Measurements from ENCODE around the gene CHN2. TPM values are rescaled to one million over a fixed set of nuclear protein-coding genes. Genes with fewer than 3 reads are reported as not detected.

The CHN2 gene
- total RNA-seq, 1 donor from 2014 or later, result 8.0 TPM

DNA sequence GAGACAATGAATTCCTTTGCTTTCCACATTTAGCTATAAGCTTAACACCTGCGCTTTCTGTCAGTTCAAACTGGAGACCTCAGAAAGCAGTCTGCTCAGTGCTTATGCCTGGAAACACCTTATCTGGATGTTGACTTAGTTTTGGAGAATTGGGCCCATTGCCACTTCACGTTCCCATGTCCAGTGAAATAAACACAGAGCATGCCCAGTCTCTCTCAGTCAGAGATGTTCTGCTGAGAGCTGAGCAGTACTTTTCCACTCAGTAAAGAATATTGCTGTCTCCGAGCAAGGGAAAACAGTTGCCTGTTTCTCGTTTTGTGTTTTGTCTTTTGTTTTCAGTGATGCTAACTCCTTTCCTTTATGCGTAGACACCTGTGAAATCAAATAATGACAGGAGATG, 285.9 kb downstream of the CHN2 start:
- peak overlapping the region; percentile 41 for H3K27ac Mint-ChIP-seq
- H3K4me3 Mint-ChIP-seq, result peak overlapping the region; percentile 26
- H3K36me3 Mint-ChIP-seq, result no peaks in the 10 kb centered on the region
- H3K9me3 Mint-ChIP-seq, result no peaks in the 10 kb centered on the region
- H3K27me3 Mint-ChIP-seq (ENCODE audit: low read depth), result no peaks in the 10 kb centered on the region
- TF ChIP-seq, protein P1, sequence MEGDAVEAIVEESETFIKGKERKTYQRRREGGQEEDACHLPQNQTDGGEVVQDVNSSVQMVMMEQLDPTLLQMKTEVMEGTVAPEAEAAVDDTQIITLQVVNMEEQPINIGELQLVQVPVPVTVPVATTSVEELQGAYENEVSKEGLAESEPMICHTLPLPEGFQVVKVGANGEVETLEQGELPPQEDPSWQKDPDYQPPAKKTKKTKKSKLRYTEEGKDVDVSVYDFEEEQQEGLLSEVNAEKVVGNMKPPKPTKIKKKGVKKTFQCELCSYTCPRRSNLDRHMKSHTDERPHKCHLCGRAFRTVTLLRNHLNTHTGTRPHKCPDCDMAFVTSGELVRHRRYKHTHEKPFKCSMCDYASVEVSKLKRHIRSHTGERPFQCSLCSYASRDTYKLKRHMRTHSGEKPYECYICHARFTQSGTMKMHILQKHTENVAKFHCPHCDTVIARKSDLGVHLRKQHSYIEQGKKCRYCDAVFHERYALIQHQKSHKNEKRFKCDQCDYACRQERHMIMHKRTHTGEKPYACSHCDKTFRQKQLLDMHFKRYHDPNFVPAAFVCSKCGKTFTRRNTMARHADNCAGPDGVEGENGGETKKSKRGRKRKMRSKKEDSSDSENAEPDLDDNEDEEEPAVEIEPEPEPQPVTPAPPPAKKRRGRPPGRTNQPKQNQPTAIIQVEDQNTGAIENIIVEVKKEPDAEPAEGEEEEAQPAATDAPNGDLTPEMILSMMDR (IDR thresholded peaks at IDR 0.05; ENCODE audit: unreplicated experiment), result no peak
- no peak for DNase-seq (ENCODE audit: low spot score in 2 of 2, unreplicated experiment in 2 of 2)
- H3K4me1 Mint-ChIP-seq, result peaks cover 60% of the 10 kb centered on the region

DNA sequence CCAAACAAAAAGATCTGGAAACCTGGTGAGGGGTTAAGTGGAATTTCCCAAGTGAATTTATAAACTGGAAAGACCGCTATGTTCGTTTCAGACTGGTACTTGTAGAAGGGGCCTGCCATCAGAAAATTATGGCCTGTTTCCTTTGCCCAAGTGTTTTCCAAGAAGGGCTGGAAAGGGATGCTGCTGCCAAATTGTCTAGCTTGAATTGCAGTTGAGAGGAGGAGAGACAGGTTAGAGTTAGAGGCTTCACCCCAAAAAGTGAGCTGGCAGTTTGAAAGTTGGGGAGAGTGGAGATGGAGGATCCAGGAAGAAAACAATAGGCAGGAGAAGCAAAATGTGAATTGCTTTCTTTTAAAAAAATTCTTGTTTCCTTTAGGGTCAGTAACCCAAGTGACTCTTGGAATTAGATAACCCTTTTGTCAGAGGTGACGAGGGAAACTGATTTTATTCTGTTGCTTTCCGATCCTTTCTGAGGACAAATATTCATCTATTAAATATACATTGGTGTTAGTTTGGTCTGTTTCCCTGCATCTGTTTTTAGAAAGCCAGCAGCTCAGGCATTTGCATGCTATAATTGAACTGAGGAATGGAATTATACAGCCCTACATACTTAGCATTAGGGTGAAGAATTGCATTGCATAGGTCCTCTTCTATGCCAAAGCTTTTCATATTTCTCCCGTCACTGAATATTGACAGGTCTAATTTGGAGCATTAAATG, 286.5 kb downstream of the CHN2 start:
- H3K4me1 Mint-ChIP-seq, result peaks cover 66% of the 10 kb centered on the region
- H3K9me3 Mint-ChIP-seq, result no peaks in the 10 kb centered on the region
- no peak for DNase-seq (ENCODE audit: low spot score in 2 of 2, unreplicated experiment in 2 of 2)
- TF ChIP-seq, protein P1 (IDR thresholded peaks at IDR 0.05; ENCODE audit: unreplicated experiment), result no peak
- no peaks in the 10 kb centered on the region for H3K36me3 Mint-ChIP-seq
- no peak overlapping the region for H3K4me3 Mint-ChIP-seq
- H3K27me3 Mint-ChIP-seq (ENCODE audit: low read depth), result no peaks in the 10 kb centered on the region
- H3K27ac Mint-ChIP-seq, result no peak overlapping the region

DNA sequence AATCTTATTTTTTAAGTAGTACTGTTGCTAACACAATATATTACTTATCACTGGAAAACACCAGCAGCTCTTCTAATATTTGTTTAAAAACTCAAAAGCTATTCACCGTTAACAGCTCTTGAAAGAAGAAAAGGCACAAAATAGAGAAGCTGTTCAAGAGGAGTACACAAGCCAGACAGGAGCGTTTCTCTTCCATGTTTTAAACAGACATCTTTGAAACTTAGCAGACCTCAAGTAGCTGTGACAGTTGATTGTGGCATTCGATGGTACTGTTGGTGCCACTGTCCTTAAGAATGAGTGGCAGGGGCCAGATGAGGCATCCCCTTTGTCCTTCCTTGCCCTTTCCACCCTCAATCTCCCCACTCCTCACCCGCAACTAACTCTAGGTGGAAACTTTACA, 287.5 kb downstream of the CHN2 start:
- Mint-ChIP-seq H3K9me3 (no peaks in the 10 kb centered on the region), H3K27ac (peak overlapping the region; percentile 9), H3K27me3 (ENCODE audit: low read depth) (no peaks in the 10 kb centered on the region), H3K36me3 (no peaks in the 10 kb centered on the region), H3K4me1 (peaks cover 72% of the 10 kb centered on the region), H3K4me3 (no peak overlapping the region)
- DNase-seq (ENCODE audit: low spot score in 2 of 2, unreplicated experiment in 2 of 2), result no peak
- TF ChIP-seq, protein P1 (IDR thresholded peaks at IDR 0.05; ENCODE audit: unreplicated experiment), result no peak

DNA sequence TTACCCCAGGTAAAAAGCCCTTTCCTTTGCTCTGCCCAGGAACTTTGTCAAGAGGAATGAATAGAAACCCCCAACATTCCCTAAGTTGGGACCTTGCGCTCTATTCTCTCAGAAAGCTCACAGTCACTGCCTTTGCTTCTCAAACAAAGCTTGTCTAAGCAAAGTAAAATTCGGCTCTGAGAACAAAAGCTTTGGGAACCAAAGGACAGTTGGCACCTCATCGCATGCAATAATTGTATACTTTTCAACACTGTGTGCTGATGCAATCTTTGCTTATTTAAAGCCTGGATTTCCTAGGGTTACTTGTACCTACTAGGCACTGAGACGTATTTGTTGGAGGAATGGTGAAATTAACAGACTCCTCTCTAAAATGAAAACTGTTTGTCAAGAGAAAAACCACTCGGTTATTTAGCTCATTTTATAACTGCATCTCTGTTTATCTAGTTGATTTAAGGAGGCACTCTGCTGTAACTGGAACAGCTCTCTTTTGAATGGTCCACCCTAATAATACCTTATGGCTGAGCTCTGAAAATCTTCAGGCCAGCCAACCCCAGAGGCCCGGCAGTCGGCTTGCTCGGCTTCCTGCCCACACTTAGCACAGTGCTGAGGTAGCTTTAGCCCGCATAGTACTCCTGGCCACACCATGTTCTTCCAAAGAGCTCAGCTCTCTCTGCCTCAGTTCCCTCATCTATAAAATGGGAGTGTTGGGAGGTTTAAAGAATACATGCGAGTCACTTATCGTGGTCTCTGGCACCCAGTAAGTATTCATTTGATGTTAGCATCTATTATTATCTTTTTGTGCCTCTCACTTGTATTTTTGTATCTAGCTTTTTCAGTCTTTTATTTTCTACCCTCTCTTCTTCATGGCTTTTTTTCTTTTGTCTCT, 288.9 kb downstream of the CHN2 start:
- Mint-ChIP-seq H3K4me1 (peaks cover 80% of the 10 kb centered on the region), H3K27me3 (ENCODE audit: low read depth) (no peaks in the 10 kb centered on the region), H3K27ac (no peak overlapping the region)

DNA sequence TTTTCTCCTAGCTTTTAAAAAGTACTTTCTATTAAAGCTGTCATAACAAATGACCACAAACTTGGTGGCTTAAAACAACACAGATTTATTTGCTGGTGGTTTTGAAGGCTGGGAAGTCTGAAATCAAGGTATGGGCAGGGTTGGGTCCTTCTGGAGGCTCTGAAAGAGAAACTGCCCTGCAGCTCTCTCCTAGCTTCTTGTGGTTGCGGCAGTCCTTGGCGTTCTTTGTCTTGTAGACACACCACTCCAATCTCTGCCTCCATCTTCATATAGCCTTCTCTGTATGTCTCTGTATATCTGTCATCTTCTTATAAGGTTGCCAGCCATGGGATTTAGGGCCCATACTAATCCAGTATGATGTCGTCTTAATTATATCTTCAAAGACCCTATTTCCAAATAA, 289.7 kb downstream of the CHN2 start:
- peaks cover 81% of the 10 kb centered on the region for H3K4me1 Mint-ChIP-seq
- no peaks in the 10 kb centered on the region for H3K36me3 Mint-ChIP-seq

More for the DNA sequence above, 288.9 kb downstream of the CHN2 start:
- Mint-ChIP-seq H3K36me3 (no peaks in the 10 kb centered on the region), H3K4me3 (no peak overlapping the region), H3K9me3 (no peaks in the 10 kb centered on the region)
- DNase-seq (ENCODE audit: low spot score in 2 of 2, unreplicated experiment in 2 of 2), result no peak
- TF ChIP-seq, protein P1 (IDR thresholded peaks at IDR 0.05; ENCODE audit: unreplicated experiment), result no peak

More for the DNA sequence above, 289.7 kb downstream of the CHN2 start:
- DNase-seq (ENCODE audit: low spot score in 2 of 2, unreplicated experiment in 2 of 2), result no peak
- TF ChIP-seq, protein P1 (IDR thresholded peaks at IDR 0.05; ENCODE audit: unreplicated experiment), result no peak
- Mint-ChIP-seq H3K27ac (no peak overlapping the region), H3K4me3 (no peak overlapping the region), H3K27me3 (ENCODE audit: low read depth) (no peaks in the 10 kb centered on the region), H3K9me3 (no peaks in the 10 kb centered on the region)
